ENCODE results near the gene TMEM11.

TMEM11 gene, protein sequence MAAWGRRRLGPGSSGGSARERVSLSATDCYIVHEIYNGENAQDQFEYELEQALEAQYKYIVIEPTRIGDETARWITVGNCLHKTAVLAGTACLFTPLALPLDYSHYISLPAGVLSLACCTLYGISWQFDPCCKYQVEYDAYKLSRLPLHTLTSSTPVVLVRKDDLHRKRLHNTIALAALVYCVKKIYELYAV

GRCh38 chr17:21214015-21214776 lies at the start of gene TMEM11:
TSS of gene TMEM11 (minus strand) at chr17:21214161. CDS start at chr17:21214152, 9 bp downstream.
- peak; percentile 88 to 93 for DNase-seq (ENCODE audit: low read depth in 1 of 2, low spot score in 1 of 2)

- no peak for DNase-seq (ENCODE audit: low read depth in 1 of 2, low spot score in 1 of 2)
Observed at GRCh38 chr17:21263376-21263775, 49.4 kb upstream of the TMEM11 start.

- no peak for DNase-seq (ENCODE audit: low read depth in 1 of 2, low spot score in 1 of 2)
Observed at GRCh38 chr17:21262259-21262993, 48.5 kb upstream of the TMEM11 start.

- no peak for DNase-seq (ENCODE audit: low read depth in 1 of 2, low spot score in 1 of 2)
Observed at GRCh38 chr17:21258593-21258992, 44.6 kb upstream of the TMEM11 start.

- no peak for DNase-seq (ENCODE audit: low read depth in 1 of 2, low spot score in 1 of 2)
Observed at GRCh38 chr17:21253646-21254441, 39.9 kb upstream of the TMEM11 start.

GRCh38 chr17:21252796-21253645 lies 39.1 kb upstream of the TMEM11 start, which contains the start of gene NATD1:
TSS of gene NATD1 (minus strand) at chr17:21253410. CDS start at chr17:21253264, 146 bp downstream.
- peak; percentile 47 to 67 for DNase-seq (ENCODE audit: low read depth in 1 of 2, low spot score in 1 of 2)

DNA sequence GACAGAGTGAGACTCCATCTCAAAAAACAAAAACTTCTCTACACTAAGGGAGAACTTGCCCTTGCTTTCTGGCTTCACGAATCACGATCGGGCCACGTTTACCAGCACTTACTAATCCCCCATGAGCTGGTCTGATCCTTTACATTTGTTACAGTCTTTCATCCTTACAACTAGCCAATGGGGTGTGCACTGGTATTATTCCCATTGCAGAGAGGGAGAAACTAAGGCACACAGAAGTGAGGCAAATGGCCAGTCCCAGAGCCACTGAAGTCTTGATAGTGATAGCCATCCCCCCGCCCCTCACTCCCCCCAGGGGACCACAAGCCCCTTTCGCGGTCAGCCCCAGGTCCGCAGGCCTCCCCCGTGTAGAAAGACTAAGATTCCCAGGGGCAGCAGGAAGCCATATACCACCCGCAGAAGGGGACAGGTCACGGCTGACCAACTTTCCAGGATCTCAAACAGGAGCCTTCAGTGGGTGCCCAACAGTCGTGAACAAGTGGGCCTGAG lies 38.4 kb upstream of the TMEM11 start:
- no peak for DNase-seq (ENCODE audit: low read depth in 1 of 2, low spot score in 1 of 2)

- DNase-seq (ENCODE audit: low read depth in 1 of 2, low spot score in 1 of 2) = no peak
Observed at GRCh38 chr17:21251337-21252010, 37.5 kb upstream of the TMEM11 start.

GRCh38 chr17:21250854-21251253 lies 36.9 kb upstream of the TMEM11 start:
- DNase-seq (ENCODE audit: low read depth in 1 of 2, low spot score in 1 of 2) = no peak

GRCh38 chr17:21249920-21250703 lies 36.2 kb upstream of the TMEM11 start:
- DNase-seq (ENCODE audit: low read depth in 1 of 2, low spot score in 1 of 2) = no peak

GRCh38 chr17:21249086-21249795 lies 35.3 kb upstream of the TMEM11 start:
- DNase-seq (ENCODE audit: low read depth in 1 of 2, low spot score in 1 of 2) = no peak

DNA sequence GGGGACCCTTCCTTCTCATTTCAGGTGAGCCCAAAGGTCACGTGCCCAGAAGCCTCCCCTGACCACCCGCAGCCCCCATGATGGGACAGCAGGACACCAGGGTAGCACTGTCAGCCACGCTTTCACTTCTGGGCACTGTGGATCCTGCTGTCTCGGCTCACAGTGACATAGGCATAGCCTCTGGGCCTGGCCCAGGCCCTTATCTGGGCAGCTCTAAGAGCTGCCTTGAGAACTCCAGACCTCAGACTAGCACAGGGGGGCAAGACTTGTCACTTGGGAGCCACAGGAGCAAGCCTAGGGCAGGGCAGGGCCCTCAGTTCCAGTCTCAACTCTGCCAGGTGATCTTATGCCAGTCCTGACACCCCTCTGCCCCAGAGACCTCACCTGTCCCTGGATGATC lies 34.5 kb upstream of the TMEM11 start:
- no peak for DNase-seq (ENCODE audit: low read depth in 1 of 2, low spot score in 1 of 2)

DNA sequence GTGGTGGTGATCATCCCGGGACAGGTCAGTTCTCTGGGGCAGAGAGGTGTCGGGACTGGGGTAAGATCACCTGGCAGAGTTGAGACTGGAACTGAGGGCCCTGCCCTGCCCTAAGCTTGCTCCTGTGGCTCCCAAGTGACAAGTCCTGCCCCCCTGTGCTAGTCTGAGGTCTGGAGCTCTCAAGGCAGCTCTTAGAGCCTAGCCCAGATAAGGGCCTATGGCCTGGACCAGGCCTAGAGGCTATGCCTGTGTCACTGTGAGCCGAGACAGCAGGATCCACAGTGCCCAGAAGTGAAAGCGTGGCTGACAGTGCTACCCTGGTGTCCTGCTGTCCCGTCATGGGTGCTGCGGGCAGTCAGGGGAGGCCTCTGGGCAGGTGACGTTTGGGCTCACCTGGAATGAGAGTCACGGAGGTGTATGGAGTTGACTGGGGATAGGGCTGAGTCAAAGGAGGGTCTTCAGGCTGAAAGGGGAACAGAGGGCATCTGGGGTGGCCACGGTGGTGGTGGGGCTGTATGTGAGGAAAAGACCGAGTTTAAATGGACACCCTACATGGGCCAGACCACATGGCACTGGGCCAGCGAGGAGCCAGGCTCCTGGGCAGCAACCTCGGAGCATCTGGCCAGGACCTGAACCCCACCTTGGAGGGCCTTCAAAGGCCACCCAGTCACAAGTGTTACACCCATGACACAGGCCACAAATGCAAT lies 33.7 kb upstream of the TMEM11 start:
- no peak for DNase-seq (ENCODE audit: low read depth in 1 of 2, low spot score in 1 of 2)

- DNase-seq (ENCODE audit: low read depth in 1 of 2, low spot score in 1 of 2) = no peak
Observed at GRCh38 chr17:21246698-21247097, 32.7 kb upstream of the TMEM11 start.

DNA sequence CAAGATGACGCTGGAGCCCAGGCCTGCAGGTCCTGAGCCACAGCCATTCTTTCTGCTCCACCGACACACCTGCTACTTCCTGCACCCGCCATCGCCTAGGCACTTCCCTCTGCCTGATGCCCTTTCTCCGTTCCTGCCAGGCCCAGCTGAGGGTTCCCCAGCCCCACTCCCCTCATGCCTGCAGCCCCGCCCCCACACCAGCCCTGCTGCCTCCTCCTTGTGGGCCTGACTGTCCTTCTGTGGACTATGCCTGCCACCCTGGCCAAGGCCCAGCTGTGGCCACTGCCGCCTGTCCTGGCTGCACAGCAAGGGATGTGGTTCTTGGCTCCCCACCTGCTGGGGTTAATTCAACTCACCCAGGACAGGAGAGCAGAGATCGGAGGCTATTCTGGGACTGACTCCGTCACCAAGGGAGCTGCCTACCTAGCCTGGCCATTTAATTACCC lies 31.7 kb upstream of the TMEM11 start:
- DNase-seq (ENCODE audit: low read depth in 1 of 2, low spot score in 1 of 2) = no peak

- DNase-seq (ENCODE audit: low read depth in 1 of 2, low spot score in 1 of 2) = no peak
Observed at GRCh38 chr17:21243516-21244303, 29.7 kb upstream of the TMEM11 start.
